GM10847 (cell line): Measurements from ENCODE around the gene RBM17.

Source experiments
- POLR2A ChIP-seq: IDR thresholded peaks from 2 replicates; pipeline ENCODE4 v1.6.1; 2011; ENCODE audit not compliant: insufficient read length; ENCODE audit errors: extremely low read depth

Gene RBM17

DNA sequence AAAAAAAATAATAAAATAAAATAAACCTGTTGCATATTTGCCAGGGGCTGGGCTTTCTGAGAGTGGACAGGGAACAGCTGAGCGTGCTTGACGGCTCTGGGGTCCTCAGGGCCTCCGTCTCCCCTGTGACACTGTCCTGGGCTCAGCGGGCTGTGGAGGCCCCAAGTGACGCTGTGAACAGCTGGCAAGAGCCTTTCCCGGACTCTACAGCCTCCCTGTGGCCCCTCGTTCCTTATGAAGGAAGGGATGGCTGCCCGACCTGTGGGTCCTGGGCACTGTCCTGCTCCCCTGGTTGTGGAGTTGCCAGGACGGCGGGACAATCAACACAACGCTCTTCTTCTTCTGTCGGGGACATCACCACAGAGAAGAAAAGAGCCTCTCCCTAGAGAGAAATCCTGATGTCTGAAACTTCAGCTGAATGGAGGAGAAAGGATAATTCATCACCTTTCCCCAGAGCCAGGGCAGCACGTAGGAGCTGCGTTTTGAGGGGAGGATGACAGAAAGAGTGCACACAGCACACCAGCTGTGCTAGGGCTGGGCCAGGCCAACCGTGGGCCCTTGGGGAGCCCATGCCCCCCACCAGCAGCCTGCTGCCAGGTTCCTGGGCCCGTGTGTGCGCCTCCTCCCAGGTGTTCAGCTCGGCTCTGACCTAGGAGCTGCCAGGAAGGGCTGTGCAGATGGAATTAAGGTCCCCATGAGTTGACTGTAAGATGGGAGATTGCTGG is 45.4 kb downstream of the RBM17 start:
- no peak for TF ChIP-seq POLR2A

DNA sequence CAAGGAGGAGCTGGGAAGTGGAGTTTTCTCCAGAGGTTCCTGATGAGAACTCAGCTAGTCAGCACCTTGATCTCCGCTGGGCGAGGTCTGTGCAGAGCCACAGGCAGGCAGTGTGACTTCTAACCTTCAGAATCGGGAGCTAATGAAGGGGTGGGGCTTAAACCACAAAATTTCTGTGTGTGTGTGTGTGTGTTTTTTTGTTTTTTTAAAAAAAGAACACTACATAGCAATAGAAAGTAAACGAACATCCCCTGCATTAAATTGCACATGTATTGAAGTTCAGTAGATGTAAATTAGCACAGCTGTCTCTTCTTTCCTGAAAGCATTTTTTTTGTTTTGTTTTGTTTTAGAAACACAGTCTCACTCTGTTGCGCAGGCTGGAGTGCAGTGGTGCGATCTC is 46.2 kb downstream of the RBM17 start:
- TF ChIP-seq POLR2A, result no peak

DNA sequence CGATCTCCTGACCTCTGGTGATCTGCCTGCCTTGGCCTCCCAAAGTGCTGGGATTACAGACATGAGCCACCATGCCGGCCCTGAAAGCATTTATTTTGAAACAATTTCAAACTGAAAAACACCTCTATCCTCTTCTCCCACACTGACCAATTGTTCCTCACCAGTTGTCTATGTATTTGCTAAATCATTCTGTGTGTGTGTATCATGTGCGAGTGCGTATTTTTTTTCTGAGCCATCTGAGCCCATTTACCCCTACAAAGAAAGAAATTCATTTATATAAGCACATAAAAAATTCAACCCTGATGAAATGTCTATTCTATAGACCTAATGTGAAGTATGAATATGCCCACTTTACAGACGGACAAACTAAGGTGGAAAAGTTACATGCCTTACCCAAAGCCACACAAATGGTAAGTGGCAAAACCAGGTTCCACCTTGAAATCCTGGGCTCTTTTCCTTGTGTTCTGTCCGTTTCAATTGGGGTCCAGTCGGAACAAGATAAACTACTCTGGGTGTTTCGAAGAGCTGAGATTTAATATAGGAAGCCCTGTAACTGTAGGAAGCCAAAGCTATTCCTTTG is 46.8 kb downstream of the RBM17 start:
- no peak for TF ChIP-seq POLR2A

DNA sequence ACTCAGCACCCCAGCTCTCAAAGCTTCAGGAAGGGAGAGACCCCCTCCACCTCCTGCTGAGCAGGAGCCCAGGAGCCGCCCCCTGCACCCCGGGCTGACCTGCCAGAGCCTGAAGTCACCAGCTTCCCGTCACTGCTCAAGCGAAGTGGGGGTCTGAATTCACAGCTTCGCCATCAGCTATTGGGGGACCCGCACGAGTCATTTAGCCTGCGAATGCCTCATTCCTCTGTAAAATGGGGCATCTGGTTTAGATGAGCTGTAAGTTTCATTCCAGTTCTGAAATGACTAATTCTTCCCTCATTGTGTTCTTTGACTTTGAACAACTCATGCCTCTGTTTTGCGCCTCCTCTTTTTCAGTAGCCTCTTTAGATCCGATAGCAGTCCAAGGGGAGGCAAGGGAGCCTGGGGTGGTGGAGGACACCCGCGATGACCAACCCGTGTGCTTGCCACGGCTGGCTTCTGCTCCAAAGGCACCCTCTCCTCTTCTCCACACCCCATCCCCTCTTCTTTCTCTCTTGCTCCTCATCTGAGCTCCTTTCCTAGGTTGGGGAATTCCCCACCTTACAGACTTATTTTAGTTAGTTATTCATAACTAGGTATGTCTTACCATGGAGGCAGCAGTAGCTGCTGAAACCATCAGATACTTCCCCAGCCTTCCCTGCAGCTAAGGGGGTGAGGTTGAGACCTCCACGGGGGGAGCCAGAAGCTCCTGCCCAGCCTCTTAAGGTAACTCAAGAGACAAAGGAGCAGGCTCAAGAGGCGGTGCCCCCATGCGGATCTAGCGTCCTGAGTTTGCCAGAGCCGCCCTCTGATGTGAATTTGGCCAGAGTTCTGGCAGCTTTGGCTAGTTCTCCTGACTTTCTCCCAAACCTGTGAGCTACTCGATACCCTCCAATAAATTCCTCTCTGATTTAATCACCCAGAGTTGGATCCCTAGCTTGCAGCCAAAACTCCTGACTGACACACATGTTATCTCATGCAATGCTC is 47.7 kb downstream of the RBM17 start:
- no peak for TF ChIP-seq POLR2A

DNA sequence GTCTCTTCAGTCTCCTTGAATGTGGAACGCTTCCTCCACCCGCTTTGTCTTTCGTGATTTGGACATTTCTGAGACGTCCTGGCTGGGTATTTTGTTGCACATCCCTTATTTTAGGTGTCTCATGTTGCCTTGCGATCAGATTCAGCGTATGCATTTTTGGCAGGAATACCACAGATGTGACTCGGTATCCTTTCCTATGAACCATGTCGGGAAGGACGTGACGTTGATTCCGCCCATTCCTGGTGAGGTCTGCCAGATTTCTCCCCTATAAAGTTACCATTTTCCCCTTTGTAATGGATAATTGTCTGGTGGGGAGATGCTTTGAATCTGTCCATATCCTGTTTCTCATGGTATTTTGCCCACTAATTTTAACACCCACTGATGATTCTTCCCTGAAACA is 49.6 kb downstream of the RBM17 start:
- no peak for TF ChIP-seq POLR2A

DNA sequence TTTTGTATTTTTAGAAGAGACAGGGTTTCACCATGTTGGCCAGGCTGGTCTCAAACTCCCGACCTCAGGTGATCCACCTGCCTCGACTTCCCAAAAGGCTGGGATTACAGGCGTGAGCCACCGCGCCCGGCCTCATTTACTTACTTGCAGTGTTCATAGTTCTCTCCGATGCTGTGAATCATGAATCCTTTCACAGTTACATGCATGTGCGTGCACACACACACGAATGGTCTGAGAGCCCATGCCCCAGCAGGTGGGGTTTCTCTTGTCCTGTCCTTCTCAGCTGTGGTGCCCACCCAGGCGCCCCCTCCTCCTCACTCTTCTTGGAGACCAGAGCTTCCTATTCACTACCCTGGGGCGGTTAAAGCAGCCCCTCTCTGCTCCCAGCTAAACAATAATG is 50.6 kb downstream of the RBM17 start:
- TF ChIP-seq POLR2A, result no peak

DNA sequence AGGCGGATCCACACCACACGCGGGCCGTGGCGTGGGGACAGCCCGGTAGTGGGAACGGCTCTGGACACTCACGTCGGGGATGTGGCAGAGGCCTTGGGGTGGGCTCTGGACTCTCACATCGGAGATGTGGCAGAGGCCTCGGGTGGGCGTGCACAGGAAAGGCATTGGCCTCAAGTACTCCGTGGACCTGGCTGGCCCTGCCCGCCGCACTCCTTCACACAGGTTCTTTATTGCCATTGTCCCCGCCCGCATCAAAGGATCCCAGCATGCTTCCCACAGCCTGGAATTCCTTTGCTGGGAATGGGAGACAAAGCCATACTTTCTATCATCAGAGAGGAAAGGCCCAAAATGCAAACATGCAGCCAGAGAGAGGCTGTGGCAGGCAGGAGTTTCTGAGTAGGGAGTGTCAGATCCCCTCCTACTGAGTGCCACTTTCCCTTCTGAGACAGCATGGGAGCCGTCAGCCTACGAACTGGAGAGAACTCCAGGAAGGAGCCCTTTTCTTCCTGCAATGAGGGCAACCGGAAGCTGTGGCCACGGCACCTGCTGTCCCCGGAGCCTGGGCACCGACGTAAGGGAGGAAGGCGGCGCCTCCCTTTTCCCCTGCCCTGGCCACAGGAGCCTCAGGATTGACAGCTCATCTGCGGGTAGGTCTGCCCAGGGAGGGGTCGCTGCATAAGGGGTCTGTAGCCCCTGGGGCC is 51.5 kb downstream of the RBM17 start:
- no peak for TF ChIP-seq POLR2A

DNA sequence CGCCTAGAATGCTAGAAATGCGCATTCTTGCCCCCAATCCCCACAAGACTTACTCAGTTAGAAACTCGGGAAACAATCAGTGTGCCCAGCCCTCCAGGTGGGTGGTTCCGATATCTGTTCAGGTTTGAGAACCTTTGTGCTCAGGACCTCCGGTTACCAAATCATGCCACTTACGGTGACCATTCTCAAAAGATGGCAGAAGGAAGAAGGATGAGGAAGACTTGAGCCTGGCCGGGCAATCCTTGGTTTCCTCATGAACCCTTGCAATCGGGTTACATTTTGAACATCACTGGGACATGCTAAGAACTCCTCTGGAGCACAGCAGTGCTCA is 52.1 kb downstream of the RBM17 start:
- no peak for TF ChIP-seq POLR2A

DNA sequence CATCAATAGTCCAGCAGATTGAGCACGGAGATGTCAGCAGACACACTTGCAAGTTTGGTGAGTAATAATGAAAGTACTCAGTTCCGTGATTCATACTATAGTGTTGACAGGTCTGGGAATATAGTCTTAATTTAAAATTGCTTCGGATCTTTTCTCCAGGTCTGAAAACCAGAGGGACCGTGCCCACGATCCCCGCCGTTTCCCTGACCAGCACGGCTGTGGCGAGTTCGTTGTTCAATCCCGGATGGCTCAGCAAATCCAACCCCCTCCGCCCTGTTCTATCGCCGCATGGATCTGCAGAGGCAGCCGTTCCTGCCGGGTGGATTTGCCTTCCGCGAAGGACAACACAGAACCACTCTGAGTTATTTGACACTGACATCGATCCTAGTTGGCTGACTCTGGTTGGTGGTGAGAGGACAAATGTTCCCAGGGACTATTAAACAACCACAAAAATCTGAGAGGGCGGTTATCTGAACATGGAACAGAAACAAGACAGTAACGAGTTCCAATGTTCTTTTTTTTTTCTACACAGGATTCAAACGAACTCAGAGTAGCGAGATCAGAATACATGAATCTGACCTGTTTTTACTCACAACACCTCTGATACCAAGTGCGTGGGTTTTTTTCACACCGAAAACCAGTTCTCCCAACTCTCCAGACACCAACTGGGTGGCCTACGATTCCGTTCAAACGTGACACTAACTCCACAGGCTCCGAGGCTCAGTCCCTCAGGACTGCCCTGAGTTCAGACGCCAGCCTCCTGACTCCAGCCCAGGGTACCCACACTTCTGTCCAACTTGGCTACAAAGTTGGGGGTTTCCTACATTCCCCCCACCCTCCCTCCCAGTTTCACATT is 52.7 kb downstream of the RBM17 start:
- no peak for TF ChIP-seq POLR2A

DNA sequence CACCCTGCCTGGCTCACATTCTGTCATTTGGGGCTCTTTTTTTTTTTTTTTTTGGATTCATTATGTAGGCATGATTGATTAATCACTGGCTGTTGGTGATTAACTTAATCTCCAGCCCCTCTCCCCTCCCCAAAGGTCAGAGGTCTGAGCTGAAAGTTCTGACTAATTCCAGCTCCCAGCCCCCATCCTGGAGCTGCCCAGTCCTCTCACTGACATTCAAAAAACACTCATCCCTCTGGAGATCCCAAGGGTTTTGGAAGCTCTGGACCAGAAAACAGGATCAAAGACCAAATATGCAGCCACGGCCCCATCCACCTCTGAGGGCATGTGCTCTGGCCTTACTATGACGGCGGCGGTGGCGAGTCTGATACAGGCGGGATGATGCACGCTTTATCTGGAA is 53.8 kb downstream of the RBM17 start:
- TF ChIP-seq POLR2A, result no peak

DNA sequence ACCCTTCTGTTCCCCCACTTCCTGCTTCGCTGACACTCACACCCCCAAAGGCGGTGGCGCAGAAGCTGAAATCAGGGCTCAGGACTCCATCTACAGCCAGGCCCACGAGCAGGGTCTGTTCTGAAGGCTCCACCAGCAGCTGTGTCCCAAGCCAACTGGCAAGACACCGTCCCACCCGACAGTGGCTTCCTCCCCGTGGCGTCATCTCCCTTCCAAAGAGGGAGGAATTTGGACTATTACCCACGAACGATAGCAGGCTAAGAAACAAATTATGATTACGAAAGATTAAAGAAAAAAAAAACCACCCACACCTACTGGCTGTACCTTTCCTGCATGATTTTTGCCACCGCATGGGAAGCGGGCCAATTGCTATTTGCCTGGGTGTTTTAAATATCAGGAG is 54.3 kb downstream of the RBM17 start:
- TF ChIP-seq POLR2A, result no peak

DNA sequence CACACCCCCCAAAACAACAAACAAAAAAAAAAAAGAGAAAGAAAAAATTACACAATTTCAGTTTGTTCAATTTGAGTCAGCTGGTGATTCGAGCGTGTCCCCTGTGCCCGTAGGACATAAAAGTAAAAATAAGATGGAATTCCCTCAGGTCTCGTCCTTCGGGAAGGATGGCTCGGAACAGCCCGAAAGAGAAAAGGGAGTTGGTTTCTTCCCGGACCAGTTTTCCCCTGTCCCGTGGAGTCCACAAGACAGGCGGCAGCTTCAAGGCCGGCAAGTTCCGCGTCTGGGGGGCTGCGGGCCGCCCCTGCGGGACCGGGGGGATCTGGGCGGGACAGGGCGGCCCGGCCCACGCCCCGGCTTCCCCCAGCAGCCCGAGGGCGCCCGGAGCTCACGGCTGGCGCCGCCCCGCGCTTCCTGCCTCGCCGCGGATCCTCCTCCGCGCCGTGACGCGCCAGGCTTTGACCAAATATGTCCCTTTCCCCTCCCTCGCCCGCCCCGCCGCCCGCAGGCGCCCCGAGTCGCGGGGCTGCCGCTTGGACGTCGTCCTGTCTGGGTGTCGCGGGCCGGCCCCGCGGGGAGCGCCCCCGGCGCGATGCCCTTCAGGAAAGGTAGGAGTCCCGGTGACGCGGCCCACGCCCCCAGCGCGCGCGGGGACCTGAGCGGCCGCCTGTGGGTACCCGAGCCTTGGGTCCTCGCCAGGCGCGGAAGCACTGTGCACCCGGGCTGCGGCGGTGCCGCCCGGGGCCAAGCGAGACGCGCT is 55.8 kb downstream of the RBM17 start:
- TF ChIP-seq POLR2A, result peak; percentile 55

DNA sequence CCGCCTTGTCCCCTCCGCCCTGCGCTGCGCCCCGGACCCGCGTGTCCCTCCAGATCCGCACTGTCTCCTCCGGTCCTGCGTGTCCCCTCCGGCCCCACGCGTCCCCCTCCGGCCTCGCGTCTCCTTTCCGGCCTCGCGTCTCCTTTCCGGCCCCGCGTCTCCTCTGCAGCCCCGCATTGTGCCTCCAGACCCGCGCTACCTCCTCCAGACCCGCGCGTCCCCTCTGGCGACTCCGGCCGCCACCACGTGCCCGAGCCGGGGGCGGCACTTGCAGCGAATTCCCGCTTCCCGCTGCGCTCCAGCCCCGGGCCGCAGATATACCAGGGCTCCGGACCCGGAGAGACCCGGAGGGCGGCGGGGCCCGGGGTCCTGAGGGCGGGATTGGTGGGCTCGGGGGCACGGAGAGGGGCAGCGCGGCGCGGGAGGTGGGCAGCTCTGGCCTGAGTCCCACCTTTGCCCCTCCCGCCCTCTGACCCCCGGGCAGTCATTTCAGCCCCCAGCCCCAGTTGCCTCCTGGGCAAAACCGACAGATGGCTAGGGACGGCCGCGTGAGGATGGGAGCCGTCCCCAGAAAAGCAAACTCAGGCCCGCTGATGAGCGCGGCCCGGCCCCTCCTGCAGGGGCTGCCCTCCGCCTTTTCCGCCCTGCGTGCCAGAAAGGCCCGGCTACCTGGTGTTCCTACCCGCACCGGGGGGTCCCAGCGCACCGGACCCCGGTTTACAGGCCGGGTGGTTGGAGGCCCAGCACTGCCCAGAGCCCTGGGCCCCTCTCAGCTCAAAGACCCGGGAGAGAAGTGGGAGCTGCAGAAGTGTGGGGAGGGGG is 56.5 kb downstream of the RBM17 start:
- TF ChIP-seq POLR2A, result no peak
